MM.1S (cell line): ENCODE results near the gene C11orf42.
"Not testable (repeated sequence)": the region's sequence is repeated elsewhere in the genome, so short reads cannot be mapped to it uniquely, and the experiment has no call there.

Source experiments
- DNase-seq: peaks from one replicate; pipeline ENCODE4 v3.0.0-alpha.2; 2015
- H2AFZ ChIP-seq: fragments of 300-600 bp; sonication (generic); 2 replicates; pipeline ENCODE4 v1.6.0; 2016; ENCODE audit warnings: antibody characterized with exemption, low read length
- H3F3A ChIP-seq: fragments of 300-600 bp; sonication (generic); 2 replicates; pipeline ENCODE4 v1.6.1; 2016; ENCODE audit warnings: mild to moderate bottlenecking, antibody characterized with exemption, low read length, moderate library complexity, mixed read lengths; ENCODE audit not compliant: insufficient read depth
- H3K27ac ChIP-seq: fragments of 300-600 bp; sonication (generic); 2 replicates; pipeline ENCODE4 v1.5.1; 2016; ENCODE audit warnings: mild to moderate bottlenecking, low read length
- H3K27me3 ChIP-seq: fragments of 300-600 bp; sonication (generic); replicated peaks from 2 replicates; pipeline ENCODE4 v1.6.0; 2016; ENCODE audit warnings: low read length; ENCODE audit not compliant: insufficient read depth
- H3K36me3 ChIP-seq: fragments of 300-600 bp; sonication (generic); replicated peaks from 2 replicates; pipeline ENCODE4 v1.6.1; 2016; ENCODE audit warnings: mild to moderate bottlenecking, low read length, mixed read lengths; ENCODE audit not compliant: insufficient read depth
- H3K4me1 ChIP-seq: fragments of 300-600 bp; sonication (generic); 2 replicates; pipeline ENCODE4 v1.6.1; 2016; ENCODE audit warnings: low read length, mixed read lengths
- H3K4me2 ChIP-seq: fragments of 300-600 bp; sonication (generic); 2 replicates; pipeline ENCODE4 v1.6.0; 2016; ENCODE audit warnings: low read depth, low read length
- H3K4me3 ChIP-seq: fragments of 300-600 bp; sonication (generic); 2 replicates; pipeline ENCODE4 v1.5.1; 2016; ENCODE audit warnings: low read length, mixed read lengths
- H3K79me2 ChIP-seq: fragments of 300-600 bp; sonication (generic); 2 replicates; pipeline ENCODE4 v1.6.1; 2016; ENCODE audit warnings: mixed run types, low read length, mixed read lengths
- H3K9ac ChIP-seq: fragments of 300-600 bp; sonication (generic); 2 replicates; pipeline ENCODE4 v1.6.1; 2016; ENCODE audit warnings: low read length, mixed read lengths
- H3K9me2 ChIP-seq: fragments of 300-600 bp; sonication (generic); replicated peaks from 2 replicates; pipeline ENCODE4 v1.6.1; 2016; ENCODE audit warnings: mild to moderate bottlenecking, low read length, mixed read lengths; ENCODE audit not compliant: insufficient read depth
- H3K9me3 ChIP-seq: fragments of 300-600 bp; sonication (generic); replicated peaks from 2 replicates; pipeline ENCODE4 v1.6.1; 2016; ENCODE audit warnings: mild to moderate bottlenecking, low read length, mixed read lengths; ENCODE audit not compliant: insufficient read depth
- H4K20me1 ChIP-seq: fragments of 300-600 bp; sonication (generic); 2 replicates; pipeline ENCODE4 v1.6.1; 2016; ENCODE audit warnings: mild to moderate bottlenecking, low read length, moderate library complexity, mixed read lengths; ENCODE audit not compliant: insufficient read depth
- CTCF ChIP-seq: fragments of 300-600 bp; sonication (generic); IDR thresholded peaks from 2 replicates; pipeline ENCODE4 v1.5.1; 2016; ENCODE audit warnings: antibody characterized with exemption, low read length, mixed read lengths
- EZH2 ChIP-seq: fragments of 300-600 bp; sonication (generic); optimal IDR thresholded peaks from 2 replicates; pipeline ENCODE3; 2017; ENCODE audit warnings: low read depth, mild to moderate bottlenecking, antibody characterized with exemption, low read length, mixed read lengths
- EZH2phosphoT487 ChIP-seq: fragments of 300-600 bp; sonication (generic); IDR thresholded peaks from 2 replicates; pipeline ENCODE4 v1.6.1; 2018; ENCODE audit warnings: antibody characterized with exemption, low read length

Gene C11orf42

GRCh38 chr11:6245536-6245935 lies 40.2 kb downstream of the C11orf42 start:
- no peaks in the 10 kb centered on the region for H3F3A ChIP-seq
- no peaks in the 10 kb centered on the region for H4K20me1 ChIP-seq
- no peaks in the 10 kb centered on the region for H3K27me3 ChIP-seq
- H3K79me2 ChIP-seq: no peaks in the 10 kb centered on the region
- TF ChIP-seq CTCF (no peak), EZH2phosphoT487 (no peak), EZH2 (no peak)
- no peak overlapping the region for H3K4me3 ChIP-seq
- no peaks in the 10 kb centered on the region for H3K9me2 ChIP-seq
- H3K36me3 ChIP-seq: no peaks in the 10 kb centered on the region
- no peak overlapping the region for H3K27ac ChIP-seq
- no peaks in the 10 kb centered on the region for H3K4me1 ChIP-seq
- no peak overlapping the region for H3K9ac ChIP-seq
- H2AFZ ChIP-seq: no peak overlapping the region
- H3K4me2 ChIP-seq: no peak overlapping the region
- DNase-seq: no peak
- no peaks in the 10 kb centered on the region for H3K9me3 ChIP-seq

GRCh38 chr11:6248248-6248647 lies 42.9 kb downstream of the C11orf42 start:
- Histone ChIP-seq H3K4me2 (no peak overlapping the region), H3K9ac (no peak overlapping the region), H2AFZ (no peak overlapping the region), H3K36me3 (no peaks in the 10 kb centered on the region), H3K9me3 (no peaks in the 10 kb centered on the region), H3F3A (no peaks in the 10 kb centered on the region), H3K79me2 (no peaks in the 10 kb centered on the region), H3K4me3 (no peak overlapping the region), H3K9me2 (no peaks in the 10 kb centered on the region), H3K4me1 (no peaks in the 10 kb centered on the region), H4K20me1 (no peaks in the 10 kb centered on the region), H3K27me3 (no peaks in the 10 kb centered on the region), H3K27ac (no peak overlapping the region)
- no peak for TF ChIP-seq EZH2
- no peak for TF ChIP-seq EZH2phosphoT487
- TF ChIP-seq CTCF: no peak
- no peak for DNase-seq

GRCh38 chr11:6248897-6249296 lies 43.5 kb downstream of the C11orf42 start:
- not testable (repeated sequence) for H3K9ac ChIP-seq, H3K79me2 ChIP-seq, H3K27ac ChIP-seq, H3K36me3 ChIP-seq, H3K27me3 ChIP-seq, H3K9me2 ChIP-seq, H3F3A ChIP-seq, H3K9me3 ChIP-seq, H3K4me1 ChIP-seq, DNase-seq, H3K4me2 ChIP-seq, H4K20me1 ChIP-seq, H3K4me3 ChIP-seq, H2AFZ ChIP-seq

- Histone ChIP-seq H3K27me3 (no peaks in the 10 kb centered on the region), H3K4me3 (no peak overlapping the region), H4K20me1 (no peaks in the 10 kb centered on the region), H3K9ac (no peak overlapping the region), H3K27ac (no peak overlapping the region), H3K9me2 (no peaks in the 10 kb centered on the region), H2AFZ (no peak overlapping the region), H3K4me2 (no peak overlapping the region), H3K36me3 (no peaks in the 10 kb centered on the region), H3K9me3 (no peaks in the 10 kb centered on the region), H3F3A (no peaks in the 10 kb centered on the region), H3K79me2 (no peaks in the 10 kb centered on the region), H3K4me1 (no peaks in the 10 kb centered on the region)
- DNase-seq: no peak
- TF ChIP-seq CTCF (no peak), EZH2 (no peak), EZH2phosphoT487 (no peak)
These were observed 44.6 kb downstream of the C11orf42 start for GRCh38 chr11:6249770-6250555.
